ENCODE data around the gene NHLRC3.

- no peak for TF ChIP-seq POLR2A (IDR thresholded peaks at IDR 0.05)
- TF ChIP-seq CTCF (IDR thresholded peaks at IDR 0.05) = no peak
Measured at GRCh38 chr13:39016087-39016486, 22.2 kb upstream of the NHLRC3 start.
